ENCODE results near the gene MCRIP1. TPM values are rescaled to one million over a fixed set of nuclear protein-coding genes. Genes with fewer than 3 reads are reported as not detected.

MCRIP1 gene
- total and polyA plus RNA-seq, 5 donors: 88.1 to 146 (median 102) TPM

DNA sequence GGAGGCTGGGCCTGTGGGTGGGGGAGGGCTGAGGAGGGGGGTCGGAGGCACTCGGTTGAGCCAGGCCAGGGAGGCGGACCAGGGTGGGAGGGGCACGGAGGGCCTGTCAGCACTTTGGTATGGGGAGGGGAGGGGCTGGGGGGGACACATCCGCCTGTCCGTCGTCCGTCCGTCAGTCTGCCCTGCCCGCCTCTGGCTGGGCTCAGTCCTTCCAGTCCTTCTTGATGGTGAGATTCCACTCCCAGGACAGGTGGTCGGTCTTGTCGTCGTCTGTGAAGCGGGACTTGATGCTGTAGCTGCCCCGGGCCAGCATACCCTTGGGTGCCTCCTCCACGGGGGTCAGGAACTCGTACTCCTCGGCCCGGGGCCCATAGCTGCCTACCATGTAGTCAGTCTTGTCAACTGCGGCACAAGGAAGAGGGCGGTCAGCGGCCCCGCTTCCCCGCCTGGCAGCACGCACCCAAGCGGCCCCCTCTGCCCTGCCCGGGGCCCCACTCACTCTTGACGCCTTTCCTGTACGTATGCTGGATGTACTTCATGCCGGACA is 35.7 kb upstream of the MCRIP1 start:
- H3K27ac ChIP-seq (ENCODE audit: low read length): peak overlapping the region; percentile 5
- no peak overlapping the region for H3K4me3 ChIP-seq (ENCODE audit: low read length)
- WGBS: 55% methylated on average over 30 of the region's 30 CpGs
- no peaks in the 10 kb centered on the region for H3K9me3 ChIP-seq (ENCODE audit: control insufficient read depth, low read length)
- intact Hi-C loops (cut with DNase I): no loop called here
- no peaks in the 10 kb centered on the region for H3K4me1 ChIP-seq (ENCODE audit: control insufficient read depth, insufficient read depth, low read length)
- DNase-seq: peak; percentile 63 to 82 (median 71)
- ATAC-seq: peak in 1 of 2 donors; percentile 1
- H3K27me3 ChIP-seq (ENCODE audit: control insufficient read depth, insufficient read depth): no peaks in the 10 kb centered on the region

DNA sequence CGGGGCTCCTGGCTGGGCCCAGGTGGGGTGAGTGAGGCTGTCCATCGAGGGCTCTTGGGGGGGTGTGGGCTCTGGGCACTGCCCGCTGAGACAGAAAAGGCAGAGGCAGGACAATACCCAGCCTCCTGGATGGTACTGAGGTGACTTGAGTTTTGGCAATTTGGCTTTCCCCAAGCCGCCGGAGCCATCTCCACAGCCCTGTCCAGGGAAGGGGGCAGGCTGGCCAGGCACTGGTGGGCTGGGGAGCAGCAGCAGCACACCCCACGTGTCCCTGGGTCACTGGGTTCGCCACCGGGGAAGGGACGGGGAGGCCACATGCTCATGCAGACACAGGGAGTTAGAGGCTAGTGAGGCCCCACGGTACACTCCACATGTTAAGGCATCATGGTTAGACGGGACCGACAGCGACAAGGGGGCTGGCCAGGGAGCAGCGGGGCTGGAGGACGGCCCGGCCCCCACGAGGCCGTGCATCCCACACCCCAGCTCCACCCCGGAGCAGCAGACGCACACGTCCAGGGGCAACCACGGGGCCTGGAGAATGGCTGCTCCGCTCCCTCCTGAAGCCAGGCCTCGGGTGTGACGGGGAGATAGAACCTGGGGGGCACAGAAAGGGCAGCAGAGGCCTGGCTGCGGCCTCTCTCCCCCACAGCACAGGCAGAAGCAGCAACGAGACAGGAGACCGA is 35.0 kb upstream of the MCRIP1 start:
- intact Hi-C loops (cut with DNase I): no loop called here

DNA sequence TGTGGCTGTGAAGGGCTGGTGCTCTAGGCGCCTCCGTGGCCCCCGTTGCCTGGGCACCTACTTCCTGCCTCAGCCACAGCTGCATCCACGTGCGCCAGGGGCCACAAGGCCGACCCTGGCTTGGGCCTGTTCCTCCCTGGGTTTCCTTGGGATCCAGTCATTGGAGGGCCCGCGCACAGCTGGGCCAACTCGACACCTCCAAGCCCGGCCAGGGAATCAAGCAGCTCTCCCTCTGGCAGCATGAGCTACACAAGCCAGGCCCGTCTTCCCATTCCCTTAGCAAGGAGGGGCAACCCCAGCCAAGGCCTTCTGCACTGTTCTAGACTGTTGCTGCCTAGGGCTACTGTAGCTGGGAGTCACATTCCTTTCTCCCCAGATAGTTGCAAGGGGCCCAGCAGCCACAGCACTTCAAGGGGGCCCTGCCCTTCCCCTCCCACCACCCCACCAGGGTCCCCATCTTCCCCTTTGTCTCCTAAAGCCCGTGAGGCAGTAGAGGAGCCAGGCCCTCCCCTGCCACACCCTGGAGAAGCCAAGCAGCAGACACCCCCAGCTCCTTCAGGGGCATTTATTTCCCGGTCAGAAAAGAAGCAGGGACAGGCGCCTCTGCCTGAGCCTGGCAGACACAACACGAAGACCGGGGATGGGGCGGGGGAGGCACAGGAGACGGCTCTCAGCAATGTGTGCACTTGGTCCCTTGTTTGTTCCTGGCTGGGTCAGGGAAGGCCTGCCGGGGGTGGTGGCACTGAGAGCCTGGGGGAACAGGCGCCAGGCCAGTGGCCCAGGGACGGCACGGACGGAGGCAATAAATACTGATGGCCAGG is 34.3 kb upstream of the MCRIP1 start:
- peak; percentile 57 to 75 (median 70) for DNase-seq
- peak overlapping the region; percentile 0 for H3K27ac ChIP-seq (ENCODE audit: low read length)
- ATAC-seq: peak; percentile 0 to 3
- intact Hi-C loops (cut with DNase I): no loop called here
- no peaks in the 10 kb centered on the region for H3K4me1 ChIP-seq (ENCODE audit: control insufficient read depth, insufficient read depth, low read length)
- no peaks in the 10 kb centered on the region for H3K27me3 ChIP-seq (ENCODE audit: control insufficient read depth, insufficient read depth)
- H3K4me3 ChIP-seq (ENCODE audit: low read length): no peak overlapping the region
- H3K9me3 ChIP-seq (ENCODE audit: control insufficient read depth, low read length): no peaks in the 10 kb centered on the region
- 41% methylated on average over 23 of the region's 23 CpGs for WGBS

More for the DNA sequence above, 35.0 kb upstream of the MCRIP1 start:
- 62% methylated on average over 28 of the region's 28 CpGs for WGBS
- DNase-seq (peak in 1 of 3 donors; percentile 71), ATAC-seq (no peak)
- no peaks in the 10 kb centered on the region for H3K9me3 ChIP-seq (ENCODE audit: control insufficient read depth, low read length)
- no peak overlapping the region for H3K27ac ChIP-seq (ENCODE audit: low read length)
- no peaks in the 10 kb centered on the region for H3K27me3 ChIP-seq (ENCODE audit: control insufficient read depth, insufficient read depth)
- H3K4me3 ChIP-seq (ENCODE audit: low read length): no peak overlapping the region
- H3K4me1 ChIP-seq (ENCODE audit: control insufficient read depth, insufficient read depth, low read length): no peaks in the 10 kb centered on the region

DNA sequence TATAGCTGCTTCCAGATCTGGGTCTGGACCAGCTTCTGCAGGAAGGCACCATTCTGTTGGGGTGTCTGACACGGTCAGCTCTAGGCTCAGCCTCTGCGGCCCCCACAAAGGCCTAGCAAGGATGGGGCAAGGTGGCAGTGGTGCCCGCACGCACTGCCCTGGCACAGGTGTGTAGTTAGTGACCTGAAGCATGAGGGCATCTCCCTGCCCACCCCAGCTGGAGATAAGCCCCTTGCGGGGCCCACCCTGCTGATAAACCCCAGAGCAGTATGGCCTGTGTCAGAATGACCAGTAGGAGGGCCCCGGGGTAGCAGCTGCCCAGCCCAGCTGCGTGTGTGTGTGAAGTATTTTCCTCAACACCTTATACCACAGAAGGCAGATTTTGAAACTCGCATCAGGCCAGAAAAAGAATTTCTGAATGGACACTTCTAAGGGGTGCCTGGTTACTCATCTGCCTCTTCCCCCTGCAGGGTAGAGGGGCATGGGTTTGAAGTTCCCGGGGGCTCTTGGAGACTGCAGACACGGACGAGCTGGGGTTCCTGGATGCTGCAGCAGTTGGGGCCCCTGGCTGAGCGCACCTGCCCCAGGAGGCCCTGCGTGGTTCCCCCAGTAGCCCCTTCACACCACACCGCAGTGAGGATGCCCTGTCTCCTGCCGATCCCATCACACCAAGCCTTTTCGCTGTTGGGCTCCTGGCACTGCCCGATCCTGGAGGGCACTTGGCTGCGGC is 33.5 kb upstream of the MCRIP1 start:
- peak in 1 of 2 donors; percentile 0 for ATAC-seq
- peak in 1 of 3 donors; percentile 56 for DNase-seq
- peak overlapping the region; percentile 0 for H3K27ac ChIP-seq (ENCODE audit: low read length)
- intact Hi-C loops (cut with DNase I): no loop called here
- WGBS: 62% methylated on average over 18 of the region's 18 CpGs
- no peak overlapping the region for H3K4me3 ChIP-seq (ENCODE audit: low read length)
- no peaks in the 10 kb centered on the region for H3K4me1 ChIP-seq (ENCODE audit: control insufficient read depth, insufficient read depth, low read length)
- H3K27me3 ChIP-seq (ENCODE audit: control insufficient read depth, insufficient read depth): no peaks in the 10 kb centered on the region
- no peaks in the 10 kb centered on the region for H3K9me3 ChIP-seq (ENCODE audit: control insufficient read depth, low read length)

DNA sequence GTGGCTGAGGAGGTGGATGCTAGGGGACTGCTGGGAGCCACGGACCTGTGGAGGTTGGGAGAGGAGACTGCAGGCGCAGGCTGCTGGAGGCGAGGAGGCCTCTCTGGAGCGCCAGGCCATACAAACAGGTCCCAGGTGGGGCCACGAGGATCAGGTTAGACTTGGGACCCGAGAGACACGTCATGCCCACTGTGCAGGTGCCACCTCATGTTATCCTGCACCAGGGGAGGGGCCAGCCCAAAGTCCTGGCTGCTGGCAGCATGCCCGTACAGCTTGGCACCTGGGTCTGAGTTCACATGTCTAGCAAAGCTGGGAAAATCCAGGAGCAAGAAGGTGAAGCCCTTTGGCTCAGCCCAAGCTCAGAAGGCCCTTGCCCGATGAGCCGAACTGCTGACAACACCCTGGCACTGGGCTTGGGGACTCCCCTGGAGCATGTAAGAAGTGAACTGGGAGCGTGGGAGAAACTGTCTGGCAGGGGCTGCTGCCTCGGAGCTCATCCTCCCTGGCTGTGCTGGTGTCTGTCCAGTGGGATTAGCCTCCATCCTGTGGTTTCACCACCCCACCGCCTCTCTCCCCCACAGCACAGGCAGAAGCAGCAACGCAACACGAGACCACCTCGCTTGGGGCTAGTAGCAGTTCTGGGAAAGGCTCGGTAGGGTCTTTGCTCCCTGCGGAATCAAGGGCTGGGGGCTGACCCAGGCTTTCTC is 32.8 kb upstream of the MCRIP1 start:
- H3K27me3 ChIP-seq (ENCODE audit: control insufficient read depth, insufficient read depth): no peaks in the 10 kb centered on the region
- no peak overlapping the region for H3K4me3 ChIP-seq (ENCODE audit: low read length)
- no peak for ATAC-seq
- peak in 2 of 3 donors; percentile 72 to 78 for DNase-seq
- no peaks in the 10 kb centered on the region for H3K9me3 ChIP-seq (ENCODE audit: control insufficient read depth, low read length)
- no peak overlapping the region for H3K27ac ChIP-seq (ENCODE audit: low read length)
- H3K4me1 ChIP-seq (ENCODE audit: control insufficient read depth, insufficient read depth, low read length): no peaks in the 10 kb centered on the region
- intact Hi-C loops (cut with DNase I): no loop called here
- WGBS: 65% methylated on average over 18 of the region's 18 CpGs

DNA sequence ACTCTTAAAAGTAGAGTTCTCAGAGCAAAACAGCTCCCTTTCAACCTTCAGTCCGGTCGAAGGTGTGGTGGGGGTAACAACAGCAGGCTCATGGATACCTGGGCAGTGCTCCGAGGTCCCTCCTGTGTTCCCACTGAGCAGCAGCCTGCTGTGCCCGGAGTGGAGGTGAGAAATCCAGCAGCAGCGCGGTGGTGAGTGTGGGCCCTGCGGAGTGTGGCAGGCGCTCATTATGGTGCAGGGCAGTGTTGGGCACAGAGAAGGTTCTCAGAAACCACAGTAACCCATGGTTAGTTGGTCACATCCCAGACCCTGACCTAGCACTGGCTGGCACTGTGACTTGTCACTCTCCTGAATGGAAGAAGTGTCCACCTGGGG is 32.3 kb upstream of the MCRIP1 start:
- ATAC-seq: no peak
- Histone ChIP-seq H3K4me3 (ENCODE audit: low read length) (no peak overlapping the region), H3K4me1 (ENCODE audit: control insufficient read depth, insufficient read depth, low read length) (no peaks in the 10 kb centered on the region), H3K27me3 (ENCODE audit: control insufficient read depth, insufficient read depth) (no peaks in the 10 kb centered on the region), H3K27ac (ENCODE audit: low read length) (no peak overlapping the region), H3K9me3 (ENCODE audit: control insufficient read depth, low read length) (no peaks in the 10 kb centered on the region)
- DNase-seq: peak in 1 of 3 donors; percentile 37
- intact Hi-C loops (cut with DNase I): no loop called here
- 92% methylated on average over 8 of the region's 8 CpGs for WGBS

DNA sequence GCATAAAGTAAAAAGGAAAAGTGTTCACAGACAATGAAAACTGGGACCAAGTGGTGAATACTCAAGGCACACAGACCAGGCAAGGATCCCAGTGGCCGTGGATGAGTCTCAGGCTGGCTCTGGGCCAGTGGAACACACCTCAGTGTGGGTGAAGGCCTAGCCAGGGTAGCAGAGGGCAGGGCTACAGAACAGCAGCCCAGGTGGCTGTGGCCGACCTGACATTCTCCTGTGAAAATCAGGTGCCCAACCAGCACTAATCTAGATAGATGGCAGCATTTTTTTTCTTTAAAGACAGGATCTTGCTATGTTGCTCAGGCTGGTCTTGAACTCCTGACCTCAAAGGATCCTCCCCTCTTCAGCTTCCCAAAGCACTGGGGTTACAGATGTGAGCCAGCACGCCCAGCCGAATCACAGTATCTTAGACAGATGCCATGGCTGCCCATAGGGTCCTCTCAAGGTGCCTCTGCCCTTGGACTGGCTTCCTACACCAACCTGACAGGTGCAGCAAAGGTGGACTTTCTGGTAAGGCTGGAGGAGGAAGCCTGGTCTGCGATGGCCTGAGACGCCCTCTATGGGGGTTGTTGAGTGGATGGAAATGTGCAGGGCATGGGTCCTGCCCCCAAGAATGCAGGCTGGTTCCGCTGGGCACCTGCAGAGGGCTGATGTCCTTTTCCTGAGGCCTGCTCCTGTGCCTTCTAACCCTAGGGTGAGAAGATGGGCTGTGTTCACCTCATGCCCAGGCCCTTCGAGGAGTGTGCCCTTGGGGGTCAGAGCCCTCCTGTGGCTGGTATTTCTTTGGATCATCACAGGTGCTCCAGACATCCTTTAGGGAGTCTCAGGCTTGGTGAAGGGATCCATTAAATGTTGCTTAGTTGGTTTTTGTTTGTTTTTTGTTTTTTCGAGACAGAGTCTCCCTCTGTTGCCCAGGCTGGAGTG is 31.0 kb upstream of the MCRIP1 start:
- ATAC-seq (no peak), DNase-seq (peak in 1 of 3 donors; percentile 49)
- Histone ChIP-seq H3K9me3 (ENCODE audit: control insufficient read depth, low read length) (no peaks in the 10 kb centered on the region), H3K27me3 (ENCODE audit: control insufficient read depth, insufficient read depth) (no peaks in the 10 kb centered on the region), H3K27ac (ENCODE audit: low read length) (no peak overlapping the region), H3K4me3 (ENCODE audit: low read length) (no peak overlapping the region), H3K4me1 (ENCODE audit: control insufficient read depth, insufficient read depth, low read length) (peaks cover 5% of the 10 kb centered on the region)
- intact Hi-C loops (cut with DNase I): no loop called here
- WGBS: 78% methylated on average over 9 of the region's 9 CpGs

DNA sequence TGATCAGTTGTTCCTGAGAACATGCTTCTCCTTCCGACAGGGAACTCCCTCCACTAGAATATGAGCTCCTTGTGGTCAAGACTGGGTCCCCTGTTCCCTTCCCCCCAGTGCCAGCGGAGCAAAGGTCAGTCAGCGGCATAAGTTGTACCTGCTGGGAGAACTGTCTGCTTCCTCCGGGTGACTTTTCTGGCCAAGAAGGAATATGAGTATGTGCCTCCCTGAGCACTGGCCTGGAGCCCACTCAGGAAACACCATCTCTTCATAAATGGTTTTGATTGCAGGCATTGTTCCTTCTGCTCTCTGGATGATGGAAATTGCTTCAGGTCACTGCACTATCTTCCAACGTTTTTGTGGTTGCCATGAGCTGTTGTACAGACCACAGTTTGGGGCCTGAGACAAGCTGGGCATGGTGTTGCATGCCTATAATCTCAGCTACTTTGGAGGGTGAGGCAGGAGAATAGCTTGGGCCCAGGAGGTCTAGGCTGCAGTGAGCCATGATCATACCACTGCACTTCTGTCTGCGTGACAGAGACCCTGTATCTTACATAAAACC is 30.1 kb upstream of the MCRIP1 start:
- Histone ChIP-seq H3K4me3 (ENCODE audit: low read length) (no peak overlapping the region), H3K9me3 (ENCODE audit: control insufficient read depth, low read length) (no peaks in the 10 kb centered on the region), H3K27me3 (ENCODE audit: control insufficient read depth, insufficient read depth) (no peaks in the 10 kb centered on the region), H3K4me1 (ENCODE audit: control insufficient read depth, insufficient read depth, low read length) (peaks cover 6% of the 10 kb centered on the region), H3K27ac (ENCODE audit: low read length) (no peak overlapping the region)
- intact Hi-C loops (cut with DNase I): no loop called here
- 73% methylated on average over 6 of the region's 6 CpGs for WGBS
- DNase-seq: peak in 1 of 3 donors; percentile 30
- ATAC-seq: no peak

DNA sequence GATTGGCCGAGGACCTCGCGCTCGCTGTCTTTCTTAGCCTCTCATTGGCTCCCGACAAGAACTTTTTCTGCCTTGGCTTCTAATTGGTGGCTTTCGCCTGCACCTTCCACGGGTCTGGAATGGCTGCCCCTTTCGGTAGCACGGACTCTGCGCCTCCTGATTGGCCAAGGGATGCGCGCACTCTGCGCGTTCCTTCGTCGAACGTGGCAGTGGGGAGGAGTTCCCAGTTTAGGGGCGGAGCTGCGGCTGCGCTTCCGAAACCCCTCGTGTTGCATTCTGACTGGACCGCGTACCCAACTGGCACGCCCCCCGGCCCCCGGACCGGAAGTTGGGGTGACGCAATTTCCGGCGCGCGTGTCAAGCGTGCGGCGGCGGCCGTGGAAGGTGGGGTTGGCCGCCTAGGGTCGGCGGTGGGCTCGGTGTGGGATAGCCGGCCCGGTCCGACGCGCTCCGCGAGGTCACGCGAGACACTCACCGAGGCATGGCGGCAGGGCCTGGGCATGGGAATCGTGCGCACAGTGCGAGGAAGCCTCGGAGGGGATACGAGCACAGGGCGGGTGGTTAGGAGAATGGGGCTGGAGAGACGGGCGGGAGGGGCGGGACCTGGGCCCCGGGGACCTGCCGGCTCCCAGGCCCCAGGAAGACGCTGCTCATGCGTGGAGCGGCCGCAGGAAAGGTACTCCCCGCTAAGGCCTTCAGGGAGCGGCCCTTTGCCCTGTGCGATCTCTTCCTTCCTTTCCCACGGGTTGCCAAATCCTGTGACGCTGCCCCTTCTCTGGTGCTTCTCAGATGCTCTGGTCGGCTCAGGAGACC is 27.9 kb upstream of the MCRIP1 start:
- H3K27ac ChIP-seq (ENCODE audit: low read length): peak overlapping the region; percentile 83
- H3K27me3 ChIP-seq (ENCODE audit: control insufficient read depth, insufficient read depth): no peaks in the 10 kb centered on the region
- H3K4me1 ChIP-seq (ENCODE audit: control insufficient read depth, insufficient read depth, low read length): peaks cover 6% of the 10 kb centered on the region
- H3K9me3 ChIP-seq (ENCODE audit: control insufficient read depth, low read length): no peaks in the 10 kb centered on the region
- DNase-seq (peak; percentile 99 to 100 (median 100)), ATAC-seq (peak; percentile 95 to 98)
- H3K4me3 ChIP-seq (ENCODE audit: low read length): peak overlapping the region; percentile 50
- intact Hi-C loops (cut with DNase I): no loop called here
- WGBS: under 1% methylated on average over 74 of the region's 74 CpGs
